Kidney glomerular epithelial cell (primary cell): ENCODE measurements around the gene PTAFR.
"Not testable (repeated sequence)": the region's sequence is repeated elsewhere in the genome, so short reads cannot be mapped to it uniquely, and the experiment has no call there.

Experiments
- DNase-seq: peaks from one replicate; lab custom pipeline; 2025; lab: John Stamatoyannopoulos, UW

The PTAFR gene

DNA sequence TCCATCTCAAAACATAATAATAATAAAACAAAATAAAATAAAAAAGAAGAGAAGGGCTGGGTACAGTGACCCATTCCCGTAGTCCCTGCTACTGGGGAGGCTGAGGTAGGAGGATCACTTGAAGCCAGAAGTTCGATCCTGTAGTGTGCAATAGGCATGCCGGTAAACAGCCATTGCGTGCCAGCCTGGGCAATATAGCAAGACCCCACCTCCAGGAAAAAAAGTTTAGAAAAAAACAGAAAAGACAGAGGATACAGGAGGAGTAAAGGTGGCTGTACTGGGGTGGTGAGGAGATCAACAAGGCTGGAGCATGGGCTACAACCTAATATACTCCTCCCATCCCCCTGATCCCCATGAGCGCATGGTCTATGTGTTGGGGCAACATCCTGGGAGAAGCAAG lies 30.8 kb downstream of the PTAFR start:
- DNase-seq = no peak

DNA sequence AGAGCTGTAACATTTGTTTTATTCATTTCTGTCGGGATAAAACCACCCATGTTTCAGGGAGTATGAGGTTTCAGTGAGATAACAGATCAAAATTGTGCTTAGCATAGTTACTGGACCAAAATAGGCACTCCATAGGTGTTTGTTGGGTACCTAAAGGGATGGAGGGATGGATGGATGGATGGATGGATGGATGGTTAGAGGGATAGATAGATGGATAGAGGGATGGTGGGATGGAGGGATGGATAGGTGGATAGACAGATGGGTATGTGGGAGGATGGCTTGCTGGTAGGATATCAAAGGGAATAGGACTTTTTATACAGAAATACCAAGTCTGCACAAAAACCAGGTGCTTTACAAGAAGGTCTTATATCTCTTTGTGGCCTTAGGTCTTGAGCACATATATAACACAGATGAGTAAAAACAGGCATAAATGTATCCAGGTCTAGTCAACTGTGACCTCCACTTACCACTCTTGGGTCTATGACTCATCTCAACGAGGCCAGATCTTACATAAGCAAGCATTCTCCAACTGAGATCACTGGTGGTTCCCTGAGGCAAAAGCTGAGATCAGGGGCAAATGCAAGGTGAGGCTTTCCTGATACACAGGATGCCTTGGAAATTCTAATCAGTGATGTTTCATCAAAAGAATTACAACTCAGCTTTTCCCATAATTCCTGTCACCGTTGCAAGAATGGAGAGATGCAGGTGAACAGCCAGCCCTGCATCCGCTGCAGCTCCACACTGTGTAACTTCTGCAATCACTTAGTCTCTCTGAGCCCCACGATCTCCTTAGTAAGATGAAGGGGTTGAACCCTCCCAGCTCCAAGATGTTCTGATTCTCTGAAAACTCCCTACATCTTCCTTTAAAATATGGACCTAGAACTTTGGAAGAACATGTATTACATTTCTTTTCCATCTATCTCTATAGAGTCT lies 32.0 kb downstream of the PTAFR start:
- DNase-seq = peak; percentile 55

DNA sequence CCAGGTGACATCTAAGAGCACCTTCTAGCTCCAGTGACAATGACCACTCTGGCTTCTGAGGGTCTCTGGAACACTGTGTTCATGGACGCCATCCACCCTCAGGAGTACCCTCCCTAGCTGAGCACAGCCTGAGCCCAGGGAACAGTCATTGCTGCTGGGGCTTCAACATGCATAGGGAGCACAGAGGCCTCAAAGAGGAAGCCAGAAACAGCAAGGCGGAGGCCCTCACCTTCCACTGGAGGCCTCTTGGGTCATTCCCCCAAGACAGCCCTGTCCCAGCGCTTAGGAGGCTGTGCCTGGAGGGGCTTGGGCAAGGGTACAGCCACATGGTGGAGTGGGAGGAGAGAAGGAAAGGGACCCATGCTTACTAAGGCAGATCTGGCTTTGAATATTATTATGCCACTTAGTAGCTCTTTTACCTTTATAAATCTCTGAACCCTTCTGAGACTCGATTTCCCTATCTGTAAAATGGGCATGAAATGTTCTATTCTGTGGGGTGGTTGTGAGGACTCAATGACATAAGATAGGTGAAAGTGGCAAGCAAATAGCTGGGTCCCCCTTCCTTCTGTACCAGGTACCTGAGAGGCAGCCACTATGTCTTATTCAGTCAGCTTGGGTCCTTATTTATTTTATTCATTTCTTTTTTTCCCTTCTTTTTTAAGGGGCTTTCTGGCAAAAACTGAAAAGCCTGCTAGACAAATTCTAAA lies 32.8 kb downstream of the PTAFR start:
- no peak for DNase-seq

DNA sequence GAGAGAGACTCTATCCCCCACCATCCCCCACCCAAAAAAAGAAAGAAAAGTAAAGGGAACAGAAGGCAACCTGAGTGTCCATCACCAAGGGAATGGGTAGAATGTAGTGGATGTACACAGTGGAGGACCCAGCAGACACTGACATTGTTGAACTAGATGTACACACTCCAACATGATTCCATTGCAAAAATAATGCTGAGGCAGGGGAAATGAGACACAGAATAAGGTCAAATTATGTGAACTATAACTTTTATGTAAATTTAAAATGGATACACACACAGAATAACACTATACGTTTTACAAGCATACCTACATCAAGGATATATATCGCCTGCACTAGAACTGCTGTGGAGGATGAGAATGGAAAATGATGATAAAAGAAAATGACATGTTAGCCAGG lies 34.8 kb downstream of the PTAFR start:
- DNase-seq = no peak

DNA sequence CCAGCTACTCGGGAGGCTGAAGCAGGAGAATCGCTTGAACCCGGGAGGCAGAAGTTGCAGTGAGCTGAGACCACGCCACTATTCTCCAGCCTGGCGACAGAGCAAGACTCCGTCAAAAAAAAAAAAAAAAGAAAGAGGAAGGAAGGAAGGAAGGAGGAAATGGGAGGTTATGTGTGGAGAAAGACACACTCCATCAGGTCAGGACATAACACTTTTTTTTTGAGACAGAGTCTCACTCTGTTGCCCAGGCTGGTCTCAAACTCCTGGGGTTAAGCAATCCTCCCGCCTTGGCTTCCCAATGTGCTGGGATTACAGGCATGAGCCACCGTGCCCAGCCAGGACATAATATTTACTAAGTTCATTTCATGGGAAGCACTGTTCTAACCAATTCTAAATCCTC lies 36.6 kb downstream of the PTAFR start:
- not testable (repeated sequence) for DNase-seq

DNA sequence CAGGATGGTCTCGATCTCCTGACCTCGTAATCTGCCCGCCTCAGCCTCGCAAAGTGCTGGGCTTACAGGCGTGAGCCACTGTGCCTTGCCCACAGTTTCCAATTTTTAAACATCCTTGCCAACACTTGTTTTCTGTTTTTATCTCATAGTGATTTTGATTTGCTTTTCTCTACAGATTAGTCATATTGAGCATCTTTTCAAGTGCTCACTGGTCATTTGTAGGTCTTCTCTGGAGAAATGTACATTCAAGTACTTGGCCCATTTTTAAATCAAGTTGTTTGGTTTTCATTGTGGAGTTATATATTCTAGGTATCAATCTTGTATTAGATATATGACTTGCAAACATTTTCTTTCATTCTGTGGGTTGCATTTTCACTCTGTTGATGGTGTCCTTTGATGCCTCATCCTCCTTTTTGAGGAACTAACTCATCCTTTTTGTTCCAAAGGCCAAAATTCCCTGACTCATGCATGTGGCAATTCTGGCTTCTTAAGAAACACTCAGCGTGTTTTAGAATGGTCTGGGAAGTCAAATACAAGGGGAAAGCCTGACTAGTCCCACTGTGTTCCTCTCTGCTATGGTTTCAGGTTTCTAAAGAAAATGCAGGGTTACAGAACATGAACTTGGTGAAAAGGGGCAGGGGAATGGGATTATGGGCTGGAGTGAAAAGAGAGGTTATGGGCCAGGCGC lies 37.3 kb downstream of the PTAFR start:
- DNase-seq = no peak

DNA sequence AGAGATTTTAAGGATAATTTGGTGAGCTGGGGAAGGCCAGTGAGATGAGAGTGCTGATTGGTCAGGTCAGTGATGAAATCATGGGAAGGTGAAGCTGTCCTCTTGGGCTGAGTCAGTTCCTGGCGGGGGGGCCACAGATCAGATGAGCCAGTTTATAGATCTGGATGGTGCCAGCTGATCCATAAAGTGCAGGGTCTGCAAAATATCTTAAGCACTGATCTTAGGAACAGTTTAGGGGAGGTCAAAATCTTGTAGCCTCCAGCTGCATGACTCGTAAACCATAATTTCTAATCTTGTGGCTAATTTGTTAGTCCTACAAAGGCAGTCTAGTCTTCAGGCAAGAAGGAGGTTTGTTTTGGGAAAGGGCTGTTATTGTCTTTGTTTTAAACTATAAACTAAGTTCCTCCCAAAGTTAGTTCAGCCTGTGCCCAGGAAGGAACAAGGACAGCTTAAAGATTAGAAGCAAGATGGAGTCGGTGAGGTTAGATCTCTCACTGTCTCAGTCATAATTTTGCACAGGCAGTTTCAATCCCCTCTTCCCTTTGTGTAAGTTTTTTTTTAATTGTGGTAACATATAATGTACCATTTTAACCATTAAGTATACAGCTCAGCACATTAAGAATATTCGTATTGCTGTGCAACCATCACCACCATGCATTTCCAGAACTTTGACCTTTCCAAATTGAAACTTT lies 39.4 kb downstream of the PTAFR start:
- peak; percentile 42 for DNase-seq

DNA sequence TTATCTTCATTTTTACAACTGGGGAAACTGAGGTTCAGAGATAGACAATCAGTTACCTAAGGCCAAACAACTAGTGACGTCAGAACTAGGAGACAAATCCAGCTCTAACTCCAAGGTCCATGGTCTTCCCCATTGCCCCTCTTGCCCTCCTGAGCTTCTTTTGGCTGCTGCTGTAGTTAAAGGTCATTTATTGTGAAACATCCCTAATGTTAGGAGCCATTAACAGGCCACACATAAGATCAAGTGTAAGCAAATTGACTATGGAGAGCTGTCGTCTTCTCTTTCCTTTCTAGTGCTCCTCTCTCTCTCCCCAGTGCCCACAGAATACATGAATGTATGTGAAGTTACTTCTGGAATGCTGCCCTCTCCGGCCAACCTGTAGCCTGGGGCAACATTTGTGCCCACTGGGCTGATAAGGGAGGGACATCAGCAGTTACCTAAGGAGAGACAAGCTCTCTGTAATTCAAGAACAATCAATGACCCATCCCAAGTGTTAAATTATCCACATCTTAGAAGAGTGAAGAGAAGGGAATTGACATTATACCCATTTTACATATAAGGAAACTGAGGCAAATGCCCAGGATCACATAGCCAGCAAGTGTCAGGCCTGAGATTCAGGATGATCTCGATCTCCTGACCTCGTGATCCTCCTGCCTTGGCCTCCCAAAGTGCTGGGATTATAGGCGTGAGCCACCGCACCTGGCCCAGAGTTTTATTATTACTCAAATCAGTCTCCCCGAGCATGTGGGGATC lies 40.1 kb downstream of the PTAFR start:
- no peak for DNase-seq

DNA sequence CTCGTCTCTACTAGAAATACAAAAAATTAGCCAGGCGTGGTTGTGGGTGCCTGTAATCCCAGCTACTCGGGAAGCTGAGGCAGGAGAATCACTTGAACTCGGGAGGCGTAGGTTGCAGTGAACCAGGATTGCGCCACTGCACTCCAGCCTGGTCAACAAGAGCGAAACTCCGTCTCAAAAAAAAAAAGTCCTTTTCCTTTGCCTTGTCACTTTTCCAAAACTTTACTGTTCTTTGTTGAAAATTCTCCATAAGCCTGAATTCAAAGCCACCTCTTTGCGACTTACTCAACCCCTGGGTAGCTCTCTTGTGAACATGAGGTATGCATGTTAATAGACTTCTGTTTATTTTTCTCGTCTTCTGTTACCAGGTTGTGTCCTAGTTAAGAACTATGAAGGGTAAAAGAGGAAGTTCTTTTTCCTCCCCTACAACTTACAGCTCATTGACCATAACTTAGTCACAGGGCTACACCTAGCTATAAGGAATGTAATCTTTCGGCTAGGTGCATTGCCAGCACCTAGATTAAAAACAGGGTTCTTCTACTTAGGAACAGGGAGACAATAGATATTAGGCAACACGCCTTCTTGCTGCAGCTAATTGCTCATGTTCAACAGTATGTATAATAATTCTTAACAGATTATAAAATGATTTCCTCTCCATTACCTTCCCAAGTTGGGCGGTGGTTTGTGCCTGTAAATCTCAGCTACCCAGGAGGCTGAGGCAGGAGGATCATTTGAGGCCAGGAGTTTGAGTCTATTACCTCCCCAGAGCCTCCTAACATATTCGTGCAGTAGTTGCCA lies 40.9 kb downstream of the PTAFR start:
- DNase-seq = peak; percentile 93

DNA sequence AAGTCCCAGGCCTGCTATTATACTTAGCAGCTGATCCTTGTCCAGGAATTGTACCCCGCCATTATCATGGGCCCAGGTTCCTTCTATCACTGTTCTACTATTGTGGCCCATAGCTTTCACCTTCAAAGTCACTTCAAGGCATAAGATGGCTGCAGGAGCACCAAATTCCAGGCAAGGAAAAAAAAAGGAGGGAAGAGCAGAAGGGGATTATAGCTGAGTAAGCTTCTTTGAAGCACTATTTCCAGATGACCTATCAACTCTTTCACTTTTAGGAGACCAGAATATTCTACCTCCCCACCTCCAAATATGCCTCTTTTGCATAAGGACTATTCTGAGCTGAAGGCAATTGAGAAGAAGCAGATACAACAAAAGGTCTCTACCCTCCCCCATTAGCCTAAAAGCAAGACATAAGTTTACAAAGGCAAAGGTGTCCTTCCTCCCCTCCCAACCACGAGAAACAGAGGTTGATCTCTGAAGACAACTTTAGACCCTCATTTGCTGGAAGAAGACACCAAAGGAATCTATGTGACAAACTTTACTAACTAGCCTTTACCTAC lies 41.8 kb downstream of the PTAFR start:
- DNase-seq = no peak

DNA sequence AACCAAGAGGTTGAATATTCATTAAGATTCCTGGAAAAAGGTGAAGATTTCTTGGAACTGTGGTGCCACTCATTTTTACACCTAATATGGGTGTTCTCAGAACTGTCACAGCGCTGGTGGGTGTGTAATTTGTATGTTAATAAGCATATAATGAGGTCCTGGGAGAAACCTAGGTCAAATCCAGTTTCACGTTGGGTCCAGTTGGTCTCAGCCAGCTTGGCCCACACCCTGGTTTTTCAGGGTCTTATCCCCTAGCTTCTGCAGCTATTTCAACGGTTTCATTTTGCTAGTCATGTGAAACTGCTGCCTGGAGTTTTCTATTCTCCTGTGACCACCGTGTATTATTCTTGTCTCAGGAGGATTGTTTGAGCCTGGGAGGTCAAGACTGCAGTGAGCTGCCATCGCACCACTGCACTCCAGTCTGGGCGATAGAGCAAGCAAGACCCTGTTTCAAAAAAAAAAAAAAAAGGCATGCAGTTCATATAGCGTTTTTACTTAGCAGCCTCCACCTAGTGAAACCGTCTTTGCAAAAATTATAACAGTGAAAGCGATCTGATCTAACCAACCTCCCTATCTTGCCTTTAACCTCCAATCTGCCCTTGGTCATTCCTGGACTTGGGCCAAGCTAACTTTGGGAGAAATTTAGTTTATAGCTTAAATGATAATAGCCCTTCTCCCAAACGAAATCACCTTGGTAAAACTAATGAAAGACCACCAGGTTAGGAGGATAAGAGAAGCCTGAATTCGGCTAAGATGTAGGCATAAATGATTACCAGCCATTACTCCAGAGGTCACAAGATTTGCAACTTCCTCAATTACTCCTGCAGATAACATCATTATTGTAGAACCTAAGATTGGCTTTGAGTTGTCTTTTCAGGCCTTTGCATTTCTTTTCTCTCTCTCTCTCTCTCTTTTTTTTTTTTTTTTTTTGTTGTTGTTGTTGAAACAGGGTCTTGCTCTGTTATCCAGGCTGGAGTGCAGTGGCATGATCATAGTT lies 44.0 kb downstream of the PTAFR start:
- peak; percentile 30 for DNase-seq

DNA sequence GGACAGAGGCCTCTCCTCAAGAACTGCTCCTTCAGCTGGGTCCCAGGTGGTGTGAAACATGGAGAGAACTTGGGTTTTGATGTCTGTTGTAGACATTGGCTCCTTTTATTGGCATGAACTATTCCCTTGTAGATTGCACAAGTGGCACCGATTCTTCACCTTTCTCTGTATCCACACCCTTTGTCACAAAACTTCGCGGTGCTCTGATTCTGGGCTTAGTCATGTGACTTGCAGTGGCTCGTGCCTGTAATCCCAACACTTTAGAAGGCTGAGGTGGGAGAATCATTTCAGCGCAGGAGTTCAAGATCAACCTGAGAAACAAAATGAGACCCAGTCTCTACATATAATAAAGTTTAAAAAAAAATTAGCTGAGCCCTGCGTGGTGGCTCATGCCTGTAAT lies 45.6 kb downstream of the PTAFR start:
- DNase-seq = no peak

DNA sequence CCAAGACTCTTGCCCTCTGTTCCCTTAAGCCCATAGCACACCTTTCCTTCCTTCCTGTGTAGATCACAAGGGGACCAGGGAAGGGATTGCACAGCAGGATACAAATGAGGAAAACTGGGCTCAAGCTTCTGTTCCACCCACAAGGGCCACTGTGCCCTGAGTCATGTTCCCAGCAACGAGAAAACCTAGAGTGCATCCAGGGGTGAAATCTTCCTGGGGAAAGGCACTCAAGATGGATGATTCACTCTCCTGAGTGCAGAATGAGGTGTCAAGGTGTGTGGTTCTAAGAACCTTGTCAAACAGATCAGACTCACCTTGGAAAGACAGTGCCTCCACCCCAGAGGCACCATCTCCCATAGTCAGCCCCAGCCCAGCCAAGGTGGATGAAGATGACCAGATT lies 47.3 kb downstream of the PTAFR start:
- DNase-seq = peak; percentile 78

DNA sequence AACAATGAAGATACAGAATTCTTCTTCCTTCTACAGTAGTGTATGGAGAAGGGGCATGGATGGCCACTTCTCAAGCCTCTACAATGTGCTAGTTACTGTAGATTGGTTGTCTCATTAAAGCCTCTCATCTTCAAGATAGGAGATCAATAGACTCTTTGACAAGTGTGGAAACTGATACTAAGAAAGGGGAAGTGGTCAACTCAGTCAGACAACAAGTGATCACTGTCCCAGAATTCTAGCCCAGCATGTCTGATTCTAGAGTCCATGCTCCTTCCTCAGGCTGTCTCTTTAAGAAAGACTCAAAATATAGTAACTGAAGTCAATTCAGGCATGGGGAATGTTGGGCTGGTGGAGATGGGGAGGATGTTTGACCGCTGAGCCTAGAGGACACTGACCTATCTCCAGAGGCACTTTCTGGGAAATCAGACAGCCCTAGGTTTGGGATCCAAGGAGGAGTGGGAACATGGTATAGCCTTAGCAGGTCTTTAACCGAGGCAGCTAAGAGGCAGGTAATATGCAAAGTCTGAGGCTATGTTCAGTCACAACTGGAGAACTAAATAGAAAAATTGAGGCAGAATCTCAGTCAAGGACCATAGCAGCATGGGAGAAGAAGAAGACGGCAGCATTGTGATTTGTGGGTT lies 48.8 kb downstream of the PTAFR start:
- DNase-seq = no peak

DNA sequence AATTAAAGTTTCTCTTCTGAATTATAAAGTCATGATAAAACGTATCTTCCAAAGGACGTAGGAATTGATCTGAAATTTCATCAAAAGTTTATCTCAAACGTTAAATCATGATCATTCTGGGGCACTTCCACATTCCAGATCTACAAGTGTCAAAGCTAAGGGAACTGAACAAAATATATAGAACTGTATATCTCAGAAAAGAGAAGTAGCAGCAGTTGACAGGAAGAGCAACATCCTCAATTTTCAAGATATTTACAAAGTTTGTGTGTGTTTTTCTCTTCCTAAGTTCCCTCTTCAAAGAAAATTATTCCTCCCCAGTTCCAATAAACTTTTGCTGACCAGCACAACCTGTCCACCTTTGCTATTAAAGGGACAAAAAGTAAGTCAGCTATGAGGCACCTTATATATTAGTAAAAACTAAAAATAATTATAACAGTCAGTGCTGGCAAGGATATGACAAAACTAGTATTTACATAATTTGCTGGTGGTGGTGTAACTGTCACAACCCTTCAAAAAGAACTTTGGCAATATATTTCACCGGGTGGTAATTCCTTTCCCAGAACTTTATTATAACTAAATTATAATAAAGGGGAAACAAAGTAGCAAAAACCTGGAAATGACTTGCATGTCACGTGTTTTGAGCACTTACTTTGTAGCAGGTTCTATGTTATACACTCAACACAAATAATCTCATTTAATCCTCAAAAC lies 49.6 kb downstream of the PTAFR start:
- DNase-seq = no peak

DNA sequence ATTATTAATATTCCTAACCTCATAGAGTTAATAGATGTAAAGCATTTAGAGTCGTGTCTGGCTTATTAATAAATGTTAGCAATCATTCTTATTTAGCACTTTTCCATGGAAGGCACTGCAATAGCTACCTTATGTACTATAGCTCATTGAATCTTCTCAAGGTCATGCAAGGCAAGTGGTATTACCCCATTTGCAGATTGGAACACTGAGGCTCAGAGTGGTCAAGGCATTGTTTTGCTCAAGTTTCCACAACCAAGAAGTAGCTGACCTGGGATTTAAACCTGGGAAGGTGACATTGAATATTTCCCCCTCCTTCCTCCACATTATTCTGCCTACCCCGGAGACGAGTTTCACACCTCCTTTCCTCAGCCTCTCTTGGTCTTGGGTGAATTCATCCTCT lies 50.3 kb downstream of the PTAFR start:
- no peak for DNase-seq

DNA sequence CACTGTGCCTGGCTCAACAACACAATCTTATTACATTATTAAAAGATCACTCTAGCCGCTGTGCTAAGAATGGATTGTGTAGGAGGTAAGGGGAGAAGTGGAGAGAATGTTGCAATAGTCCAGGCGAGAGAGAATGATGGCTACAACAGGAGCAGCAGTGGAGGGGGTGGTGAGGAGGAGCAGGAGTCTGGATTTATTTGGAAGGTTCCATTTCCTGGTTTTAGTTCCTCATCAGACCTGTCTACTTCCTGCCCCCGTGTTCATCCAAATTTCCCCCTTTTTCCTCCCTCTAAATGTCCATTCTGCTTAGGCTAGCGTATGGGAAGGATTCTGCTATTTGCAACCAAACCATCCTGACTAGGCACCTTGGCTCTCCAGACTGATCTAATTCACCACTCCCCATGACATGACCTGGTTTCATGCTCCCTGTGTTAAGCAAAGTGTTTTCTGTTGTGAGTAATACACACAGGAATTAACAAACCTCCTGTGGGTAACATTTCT lies 53.0 kb downstream of the PTAFR start:
- DNase-seq = peak; percentile 69

DNA sequence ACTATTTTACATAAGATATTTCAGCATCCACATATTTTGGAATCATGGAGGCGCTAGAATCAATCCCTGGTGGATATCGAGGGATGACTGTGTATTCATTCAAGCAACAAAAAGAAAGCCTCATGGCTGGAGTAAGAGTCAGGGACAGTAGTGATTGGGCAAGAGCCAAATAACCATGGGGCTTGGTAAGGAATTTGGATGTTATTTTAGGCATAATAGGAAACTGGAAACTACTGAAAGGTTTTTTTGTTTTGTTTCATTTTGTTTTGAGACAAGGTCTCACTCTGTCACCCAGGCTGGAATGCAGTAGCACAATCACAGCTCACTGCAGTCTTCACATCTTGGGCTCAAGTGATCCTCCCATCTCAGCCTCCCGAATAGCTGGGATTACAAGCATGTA lies 54.3 kb downstream of the PTAFR start:
- DNase-seq = no peak
